ACHN (cell line): ENCODE results near the gene XRCC3.

Experiments used
- DNase-seq: peaks from one replicate; pipeline ENCODE4 v3.0.0-alpha.2; 2015
- in situ Hi-C: cut with HindIII; loops from 2 replicates; pipeline ENCODE4 v1.10.0; 2017; ENCODE audit warnings: low sequenced_read_pairs, low pct_ligation_motif_present, low pct_unique_long_range_greater_than_20kb

The XRCC3 gene

DNA sequence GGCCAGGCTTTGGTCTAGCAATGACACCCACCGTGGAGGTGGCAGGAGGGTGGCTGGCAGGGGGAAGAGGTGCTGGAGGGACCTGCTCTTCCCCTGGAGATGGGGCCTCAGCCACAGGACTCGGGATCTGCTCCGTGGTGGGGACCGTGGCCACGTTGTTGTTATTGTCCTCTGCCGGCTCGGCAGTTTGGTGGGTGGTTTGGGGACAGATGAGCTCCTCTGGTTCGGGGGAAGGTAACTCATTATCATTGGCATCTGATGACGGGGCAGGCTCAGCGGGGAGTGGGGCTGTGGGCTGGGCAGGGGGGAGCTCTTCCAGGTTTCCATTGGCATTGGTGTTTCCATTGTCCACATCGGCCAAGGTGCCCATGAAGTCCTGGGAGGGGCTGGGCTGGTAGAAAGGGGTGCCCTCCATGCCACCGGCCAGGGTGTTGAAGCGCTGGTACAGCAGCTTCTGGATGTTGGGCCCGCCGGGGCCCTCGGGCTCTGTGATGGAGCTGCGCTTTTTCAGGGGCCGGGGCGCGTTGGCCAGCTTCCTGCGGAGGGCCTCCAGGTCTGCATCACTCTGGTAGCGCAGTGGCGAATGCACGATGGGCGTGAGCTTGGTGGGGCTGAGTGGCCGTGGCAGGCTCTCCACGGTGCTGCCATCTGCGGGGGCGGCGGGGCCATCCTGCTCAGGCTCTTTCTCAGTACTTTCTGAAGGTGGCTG is 24.7 kb upstream of the XRCC3 start:
- in situ Hi-C loops = no loop called here
- DNase-seq = no peak

- DNase-seq = no peak
- in situ Hi-C loops = no loop called here
Observed at GRCh38 chr14:103739466-103739792, 24.2 kb upstream of the XRCC3 start.

GRCh38 chr14:103738701-103739451 is 23.6 kb upstream of the XRCC3 start:
- in situ Hi-C loops = no loop called here
- DNase-seq = no peak

- in situ Hi-C loops = no loop called here
- no peak for DNase-seq
Observed at GRCh38 chr14:103738166-103738565, 22.9 kb upstream of the XRCC3 start.

DNA sequence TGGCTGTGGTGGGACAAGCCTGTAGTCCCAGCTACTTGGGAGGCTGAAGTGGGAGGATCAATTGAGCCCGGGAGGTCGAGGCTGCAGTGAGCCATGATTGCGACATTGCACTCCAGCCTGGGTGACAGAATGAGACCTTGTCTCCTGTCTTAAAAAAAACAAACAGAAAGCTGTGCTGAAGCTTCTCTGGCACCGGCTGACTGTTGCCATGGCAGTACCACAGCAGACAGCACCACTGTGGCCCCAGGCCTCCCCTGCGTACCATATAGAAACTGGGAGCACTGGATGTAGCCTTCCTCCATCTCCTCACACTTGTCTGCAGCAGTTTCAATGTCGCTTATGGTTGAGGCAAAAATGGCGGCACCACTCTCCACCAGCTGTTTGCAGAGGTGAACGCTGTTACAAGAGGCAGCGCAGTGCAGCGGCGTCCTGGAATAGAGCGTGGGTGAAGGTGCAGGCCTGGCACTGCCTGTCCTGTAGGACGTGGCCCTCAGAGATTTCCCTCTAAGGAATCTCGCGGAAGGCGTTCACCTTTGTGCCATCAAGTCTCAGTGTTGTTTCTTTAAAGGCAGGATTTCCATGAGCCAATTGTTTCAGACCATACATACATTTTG is 22.3 kb upstream of the XRCC3 start:
- no peak for DNase-seq
- in situ Hi-C loops = no loop called here

DNA sequence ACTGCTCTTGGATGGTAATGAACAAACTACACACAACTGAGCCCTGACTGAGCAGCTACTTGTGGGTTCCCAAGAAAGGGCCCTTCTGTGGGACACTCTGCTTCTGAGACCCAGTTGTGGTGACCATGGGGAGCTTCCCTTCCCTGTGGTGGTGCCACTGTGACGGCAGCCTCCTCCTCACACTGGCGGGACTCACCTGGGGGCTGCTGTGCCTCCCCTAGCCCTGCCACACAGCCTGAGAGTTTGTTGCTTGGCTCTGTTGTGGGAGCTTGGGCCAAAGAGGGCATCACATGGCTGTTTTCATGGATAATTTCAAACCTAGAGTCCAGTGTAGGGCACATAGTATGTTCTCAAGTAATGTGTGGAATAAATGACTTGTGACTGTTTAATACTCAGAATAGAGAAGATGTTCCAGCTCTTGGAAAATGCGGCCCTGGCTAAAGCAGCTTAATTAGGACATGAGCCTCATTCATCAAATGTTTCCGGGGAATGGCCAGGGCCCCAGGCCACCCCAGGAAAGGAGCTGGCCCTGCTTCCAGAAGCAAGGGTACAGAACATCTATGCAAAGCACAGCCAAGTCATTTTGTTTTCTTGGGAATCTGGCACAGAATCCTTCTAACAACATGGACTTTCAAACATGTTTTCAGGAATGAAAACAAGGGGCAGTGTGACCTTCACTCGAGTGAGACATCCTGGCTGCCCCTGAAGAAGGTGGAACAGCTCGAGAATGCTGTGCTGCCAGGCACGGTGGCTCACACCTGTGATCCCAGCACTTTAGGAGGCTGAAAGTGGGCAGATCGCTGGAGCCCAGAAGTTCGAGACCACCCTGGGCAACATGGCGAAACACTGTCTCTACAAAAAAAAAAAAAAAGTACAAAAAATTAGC is 21.5 kb upstream of the XRCC3 start:
- in situ Hi-C loops = no loop called here
- DNase-seq = no peak

DNA sequence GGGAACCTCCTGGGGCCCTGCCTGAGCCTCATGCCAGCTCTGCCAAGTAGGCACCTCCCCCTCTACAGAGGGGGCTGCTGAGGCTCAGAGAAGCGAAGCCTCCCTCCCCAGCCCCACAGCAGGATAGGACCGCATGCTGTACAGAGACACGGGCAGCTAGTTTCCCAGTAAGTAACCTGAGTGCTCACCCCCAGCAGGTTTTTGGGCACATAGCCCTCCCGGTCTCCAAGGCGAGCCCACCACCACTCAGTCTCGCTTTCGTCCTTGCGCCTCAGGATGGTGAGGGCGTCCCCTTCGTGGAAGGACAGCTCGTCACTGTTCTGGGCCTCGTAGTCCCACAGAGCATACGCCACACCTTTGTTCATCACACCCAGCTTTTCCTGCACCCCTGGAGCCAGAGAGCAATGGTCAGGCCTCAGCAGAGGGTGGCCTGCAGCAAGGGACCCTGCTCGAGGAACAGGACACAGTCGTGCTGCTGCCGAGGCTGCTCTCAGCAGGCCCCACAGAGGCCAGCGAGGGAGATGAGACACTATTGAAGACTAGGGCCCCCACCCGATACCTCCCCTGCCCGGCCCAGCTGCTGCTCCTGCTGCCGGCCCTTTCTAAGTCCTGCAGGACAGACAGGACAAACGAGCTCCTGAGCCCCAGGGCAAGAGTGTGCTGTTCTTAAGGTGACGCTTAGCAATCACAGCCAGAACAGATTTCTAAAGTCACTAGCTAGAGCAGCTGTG is 20.7 kb upstream of the XRCC3 start:
- in situ Hi-C loops = no loop called here
- no peak for DNase-seq

- in situ Hi-C loops = no loop called here
- DNase-seq = no peak
Observed at GRCh38 chr14:103735439-103735814, 20.2 kb upstream of the XRCC3 start.

GRCh38 chr14:103735022-103735421 is 19.8 kb upstream of the XRCC3 start:
- in situ Hi-C loops = no loop called here
- DNase-seq = no peak

DNA sequence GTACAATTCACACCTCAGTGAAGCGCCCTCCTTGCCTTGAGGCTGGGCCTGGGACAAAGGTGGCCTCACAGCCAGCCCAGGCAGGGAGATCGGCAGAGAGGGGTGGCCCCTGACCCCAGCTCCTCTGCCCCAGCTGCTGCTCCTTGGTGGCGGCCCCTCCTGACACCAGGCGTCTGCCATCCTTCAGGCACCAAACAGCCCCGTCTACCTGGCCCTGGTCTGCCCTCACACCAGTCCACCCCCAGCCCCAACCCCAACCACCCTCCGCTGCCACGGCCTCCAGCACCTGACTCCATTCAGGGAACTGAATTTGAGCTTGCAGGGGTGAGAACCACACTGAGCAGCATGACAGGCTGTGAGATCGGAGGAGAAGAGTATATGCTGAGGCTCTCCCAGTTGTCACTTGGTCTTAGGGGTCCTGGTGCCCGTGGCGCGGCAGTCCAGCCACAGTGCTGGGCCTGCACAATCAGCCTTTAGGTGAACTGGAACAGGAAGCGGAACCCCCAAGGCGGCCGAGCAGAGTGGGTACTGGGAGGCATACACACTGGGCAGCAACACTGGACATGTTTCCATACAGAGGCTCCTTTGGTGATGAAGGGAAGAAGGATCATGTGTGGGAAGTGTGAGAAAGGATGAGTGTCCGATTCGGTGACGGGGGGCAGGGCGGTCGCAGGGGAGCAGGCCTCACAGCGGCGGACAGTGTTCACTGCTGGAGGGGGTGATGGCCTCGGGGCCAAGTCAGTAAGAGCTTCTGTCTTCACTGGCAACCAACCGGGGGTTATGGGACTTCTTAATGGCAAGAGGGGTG is 19.0 kb upstream of the XRCC3 start:
- in situ Hi-C loops = no loop called here
- no peak for DNase-seq

DNA sequence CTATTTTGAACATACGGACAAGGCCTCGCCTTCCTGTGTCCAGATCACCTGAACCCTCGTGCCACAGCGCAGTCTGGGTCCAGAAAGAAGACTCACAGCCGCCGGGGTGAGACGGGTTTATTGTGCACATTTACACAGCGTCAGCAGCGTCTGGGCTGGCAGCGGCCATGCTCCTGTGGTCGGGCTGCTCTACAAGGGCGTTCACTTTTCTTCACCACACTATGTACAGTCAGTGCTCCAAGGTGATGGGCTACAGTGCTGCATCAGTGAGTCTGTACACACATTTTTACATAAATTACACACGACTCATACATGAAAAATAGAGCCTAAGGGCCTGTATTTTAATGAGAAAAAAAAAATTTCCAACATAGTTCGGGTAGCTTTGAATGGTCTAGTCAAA is 18.4 kb upstream of the XRCC3 start:
- in situ Hi-C loops = no loop called here
- DNase-seq = no peak

DNA sequence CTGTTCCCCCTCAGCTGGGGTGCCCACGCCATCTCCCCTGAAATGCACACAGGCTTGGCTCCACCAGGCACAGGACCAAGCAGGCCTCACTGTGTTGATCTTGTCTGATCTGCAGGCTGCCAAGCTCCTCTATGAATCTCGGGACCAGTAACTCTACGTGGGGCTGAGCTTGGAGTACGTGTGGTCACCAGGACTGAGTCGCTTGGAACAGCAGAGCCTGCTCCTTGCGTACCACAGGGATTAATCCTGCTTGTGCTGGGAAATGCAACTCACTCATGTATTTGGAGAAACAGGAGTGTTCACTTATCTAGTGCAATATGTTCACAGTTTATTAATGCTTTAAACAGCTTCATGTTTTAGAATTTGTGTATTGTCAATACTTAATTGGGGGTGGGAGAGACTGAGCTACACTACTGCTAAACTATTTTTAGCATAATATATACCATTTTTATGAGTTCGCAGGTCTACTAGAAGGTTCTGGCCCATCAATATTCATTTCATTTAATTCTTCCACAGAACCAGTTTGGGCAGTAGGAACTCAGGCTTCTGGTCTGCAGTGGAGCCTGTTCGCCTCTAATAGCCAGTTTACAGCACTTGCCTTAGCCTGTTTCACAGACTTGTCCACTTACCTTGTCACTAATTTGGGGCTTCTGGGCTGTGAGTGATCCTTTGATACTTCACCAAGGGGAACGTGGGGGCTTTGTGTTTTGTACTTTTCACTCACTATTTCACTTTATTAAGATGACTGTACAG is 17.8 kb upstream of the XRCC3 start:
- DNase-seq = no peak
- in situ Hi-C loops = no loop called here

DNA sequence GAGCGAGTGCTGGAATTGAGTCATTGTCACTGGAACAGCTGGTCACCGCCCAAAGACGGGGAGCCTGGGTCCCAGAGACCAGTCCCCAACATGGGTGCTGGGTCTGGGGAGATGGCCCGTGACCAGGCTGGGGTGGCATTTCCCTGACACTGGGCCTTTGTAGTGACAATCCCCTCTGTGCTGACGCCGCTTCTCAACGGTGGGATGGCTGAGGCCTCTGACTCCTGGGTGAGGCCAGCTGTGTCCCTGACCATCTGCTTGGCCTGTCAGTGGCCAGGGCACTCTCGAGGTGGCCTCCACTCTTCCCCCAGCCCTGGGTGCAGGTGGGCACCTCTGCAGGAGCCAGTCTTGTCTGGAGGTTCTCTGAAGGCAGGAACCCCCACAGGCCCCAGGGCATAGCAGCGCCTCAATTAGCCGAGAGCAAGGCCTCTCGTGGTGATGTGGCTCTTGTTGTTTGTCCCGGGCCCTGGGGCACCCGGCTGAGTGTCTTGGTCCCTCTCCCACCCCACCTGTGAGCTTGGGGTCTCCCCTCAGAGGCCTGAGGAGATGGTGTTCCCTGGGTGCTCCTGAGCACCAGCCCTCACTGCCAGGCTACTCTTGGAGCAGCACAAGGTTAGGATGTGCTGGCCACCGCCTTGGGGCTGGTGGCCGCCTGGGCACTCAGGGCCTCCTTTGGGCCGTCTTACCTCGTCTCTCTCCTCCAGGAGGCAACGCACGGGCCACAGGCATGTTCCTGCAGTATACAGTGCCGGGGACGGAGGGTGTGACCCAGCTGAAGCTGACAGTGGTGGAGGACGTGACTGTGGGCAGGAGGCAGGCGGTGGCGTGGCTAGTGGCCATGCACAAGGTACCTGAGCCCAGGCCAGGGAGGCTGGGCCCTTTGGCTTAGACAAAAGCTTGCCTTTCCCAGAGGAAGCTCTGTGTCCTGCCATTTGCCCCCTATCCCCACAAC is 16.9 kb upstream of the XRCC3 start:
- no peak for DNase-seq
- in situ Hi-C loops = no loop called here

- in situ Hi-C loops = no loop called here
- DNase-seq = no peak
Observed at GRCh38 chr14:103731481-103731880, 16.2 kb upstream of the XRCC3 start.

- in situ Hi-C loops = no loop called here
- no peak for DNase-seq
Observed at GRCh38 chr14:103730490-103731035, 15.3 kb upstream of the XRCC3 start.
